Stimulated activated naive CD8-positive, alpha-beta T cell treated with anti-CD3 and anti-CD28 coated beads, Interleukin-15, Interleukin-2, amounts not matched to agents 100 U/mL and 50 U/mL, for 24 hours (primary cell): ENCODE data around the gene HLA-DOB.

Source experiments
- ATAC-seq: fragments of 150-1000 bp; cut with Tn5 transposase; one replicate; pipeline ENCODE4 v1.10.0; 2021
- DNase-seq: peaks from one replicate; pipeline ENCODE4 v3.0.0; 2021

Gene HLA-DOB

GRCh38 chr6:32816746-32817204 lies at the start of gene HLA-DOB:
TSS of gene HLA-DOB (minus strand) at chr6:32817002. CDS start at chr6:32816951, 51 bp downstream.
- DNase-seq = no peak
- ATAC-seq = peak; percentile 48

GRCh38 chr6:32865724-32866443 lies 49.1 kb upstream of the HLA-DOB start:
- ATAC-seq = no peak

GRCh38 chr6:32862725-32863124 lies 45.9 kb upstream of the HLA-DOB start:
- DNase-seq (no peak), ATAC-seq (no peak)

More at GRCh38 chr6:32865724-32866443, 49.1 kb upstream of the HLA-DOB start:
- no peak for DNase-seq

GRCh38 chr6:32860674-32861073 lies 43.9 kb upstream of the HLA-DOB start:
- DNase-seq (no peak), ATAC-seq (no peak)

- no peak for ATAC-seq
- no peak for DNase-seq
These were observed 41.4 kb upstream of the HLA-DOB start for GRCh38 chr6:32858194-32858593.

GRCh38 chr6:32857156-32857891 lies 40.5 kb upstream of the HLA-DOB start:
- no peak for DNase-seq
- ATAC-seq = no peak

- DNase-seq (no peak), ATAC-seq (no peak)
These were observed 38.8 kb upstream of the HLA-DOB start for GRCh38 chr6:32855467-32856174.

GRCh38 chr6:32854376-32855178 lies 37.8 kb upstream of the HLA-DOB start:
- ATAC-seq = peak; percentile 32

GRCh38 chr6:32853541-32854375 lies 37.0 kb upstream of the HLA-DOB start, which contains the start of the genes PSMB9 and TAP1:
TSS of gene PSMB9 (plus strand) at chr6:32854192. CDS start at chr6:32854230, 38 bp downstream.
TSS of gene TAP1 (minus strand) at chr6:32853704. CDS start at chr6:32853636, 68 bp downstream.
- DNase-seq (peak; percentile 96), ATAC-seq (peak; percentile 93)

More at GRCh38 chr6:32854376-32855178, 37.8 kb upstream of the HLA-DOB start:
- DNase-seq = peak; percentile 57

- ATAC-seq (peak; percentile 30), DNase-seq (peak; percentile 68)
These were observed 36.2 kb upstream of the HLA-DOB start for GRCh38 chr6:32852844-32853540.

GRCh38 chr6:32852018-32852843 lies 35.4 kb upstream of the HLA-DOB start:
- no peak for ATAC-seq

GRCh38 chr6:32851025-32851424 lies 34.2 kb upstream of the HLA-DOB start:
- DNase-seq = no peak
- no peak for ATAC-seq

More at GRCh38 chr6:32852018-32852843, 35.4 kb upstream of the HLA-DOB start:
- DNase-seq = peak; percentile 59

- DNase-seq = no peak
- ATAC-seq = no peak
These were observed 32.3 kb upstream of the HLA-DOB start for GRCh38 chr6:32849126-32849525.

GRCh38 chr6:32847795-32848194 lies 31.0 kb upstream of the HLA-DOB start:
- ATAC-seq (no peak), DNase-seq (no peak)

GRCh38 chr6:32847004-32847403 lies 30.2 kb upstream of the HLA-DOB start:
- no peak for ATAC-seq

GRCh38 chr6:32845384-32845884 lies 28.6 kb upstream of the HLA-DOB start:
- ATAC-seq (peak; percentile 17), DNase-seq (peak; percentile 61)

More at GRCh38 chr6:32847004-32847403, 30.2 kb upstream of the HLA-DOB start:
- no peak for DNase-seq

- no peak for ATAC-seq
- no peak for DNase-seq
These were observed 28.1 kb upstream of the HLA-DOB start for GRCh38 chr6:32844839-32845383.
